HG03066 (cell line): ENCODE data around the gene FAM120B.
A peak's percentile ranks its signal among the peaks of the same experiment; 100 is the strongest.

Experiments used
- ATAC-seq: cut with Tn5 transposase; IDR thresholded peaks from one replicate; pipeline ENCODE4 v1.9.1; 2021; ENCODE audit warnings: low read depth; ENCODE audit not compliant: unreplicated experiment

Gene FAM120B

DNA sequence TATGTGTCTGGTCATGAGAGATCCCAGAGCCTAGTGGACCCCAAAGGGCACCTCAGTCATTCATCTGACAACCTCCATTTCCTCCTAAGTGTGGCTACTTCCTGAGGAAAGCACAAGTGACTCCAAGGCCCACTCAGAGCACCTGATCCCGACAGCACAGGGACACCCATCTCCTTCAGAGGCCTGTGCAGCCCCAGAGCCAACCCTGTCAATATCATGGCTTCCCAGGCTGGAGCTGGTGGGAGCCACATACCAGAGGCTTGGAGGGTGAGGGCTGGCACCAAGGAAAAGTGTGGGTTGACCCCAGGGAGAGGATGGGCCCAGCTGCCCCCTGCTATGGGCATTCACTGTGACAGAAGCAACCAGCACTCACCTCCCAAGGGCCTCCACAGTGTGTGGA lies 129.2 kb downstream of the FAM120B start:
- ATAC-seq: no peak

GRCh38 chr6:170436209-170436809 lies 129.8 kb downstream of the FAM120B start:
- no peak for ATAC-seq

DNA sequence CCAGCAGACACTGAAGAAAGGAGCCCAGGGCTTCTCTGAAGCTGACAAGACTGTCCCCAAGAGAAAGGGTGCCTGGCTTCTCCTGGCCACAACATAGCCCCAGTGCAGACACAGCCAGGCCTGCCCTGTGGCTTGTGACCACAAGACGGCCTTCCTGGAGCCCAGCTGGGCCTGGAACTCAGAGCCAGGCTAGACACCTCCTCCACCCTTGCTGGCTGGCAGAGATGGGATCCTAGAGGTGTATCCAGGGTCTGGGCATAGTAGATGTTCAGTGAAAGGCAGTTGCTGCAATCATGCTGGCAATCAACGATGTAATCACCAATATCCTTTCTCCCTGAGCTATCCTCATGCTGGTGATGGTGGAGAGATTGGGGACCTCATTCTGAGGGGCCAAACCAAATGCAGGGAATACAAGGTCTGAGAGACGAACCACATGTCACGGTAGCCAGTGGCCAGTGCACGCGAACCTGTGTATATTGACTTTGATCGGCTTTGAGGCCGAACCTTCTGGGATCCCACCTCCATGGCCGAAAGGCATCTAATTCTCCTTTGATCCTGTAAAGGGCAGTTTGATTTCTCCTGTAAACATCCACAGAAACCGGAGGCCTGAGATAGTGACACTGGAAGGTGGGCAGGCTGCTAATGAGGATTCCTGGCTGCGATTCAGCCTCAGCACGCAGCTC lies 131.3 kb downstream of the FAM120B start:
- no peak for ATAC-seq

- peak; percentile 86 for ATAC-seq
Observed at GRCh38 chr6:170438402-170438753, 131.8 kb downstream of the FAM120B start.

GRCh38 chr6:170438861-170439260 lies 132.3 kb downstream of the FAM120B start:
- no peak for ATAC-seq

DNA sequence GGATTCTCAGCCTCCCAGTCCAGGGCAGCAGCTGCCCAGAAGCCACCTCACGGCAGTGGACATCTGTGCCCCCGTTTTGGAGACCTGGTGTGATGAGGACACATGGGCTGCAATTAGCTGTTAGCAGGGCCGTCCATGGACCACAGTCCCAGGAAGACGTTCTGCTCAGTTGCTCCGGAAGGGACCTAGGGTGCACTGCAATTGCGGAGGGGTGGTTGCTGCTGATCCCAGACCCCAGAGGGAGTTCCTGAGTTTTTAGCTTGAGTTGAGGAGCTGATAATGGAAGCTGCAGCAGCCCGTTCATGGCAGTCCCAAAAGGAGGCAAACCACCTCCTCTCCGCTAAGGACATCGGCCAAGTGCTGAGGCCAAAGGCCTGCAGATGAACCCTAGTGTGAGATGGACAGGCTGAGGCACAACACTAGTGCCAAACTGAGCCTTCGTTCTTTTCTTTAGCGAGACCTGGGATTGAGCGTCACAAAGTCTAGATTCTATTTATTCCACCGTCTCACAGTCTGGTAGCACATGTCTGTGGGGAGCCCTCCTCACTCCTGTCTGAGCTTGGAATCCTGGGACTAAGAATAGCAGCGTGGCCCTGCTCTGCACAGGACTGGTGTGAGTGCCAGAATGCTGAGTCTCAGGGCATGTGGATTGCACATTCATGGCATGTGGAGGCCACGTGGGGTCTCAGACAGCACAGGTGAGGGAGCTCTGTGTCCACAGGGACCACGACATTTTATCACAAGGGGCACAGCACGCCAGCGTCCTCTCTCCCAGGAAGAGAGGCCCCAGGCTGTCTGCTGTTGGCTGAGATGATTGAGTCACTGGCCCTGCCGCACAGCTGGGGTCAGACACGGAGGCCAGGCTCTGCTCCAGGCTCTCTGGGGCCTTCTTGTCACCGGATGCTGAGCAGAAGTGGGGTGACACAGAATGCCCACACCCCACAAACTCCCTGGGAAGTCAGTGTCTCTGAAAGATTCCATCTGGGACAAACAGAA lies 133.1 kb downstream of the FAM120B start:
- no peak for ATAC-seq

GRCh38 chr6:170440437-170440836 lies 133.9 kb downstream of the FAM120B start:
- no peak for ATAC-seq

DNA sequence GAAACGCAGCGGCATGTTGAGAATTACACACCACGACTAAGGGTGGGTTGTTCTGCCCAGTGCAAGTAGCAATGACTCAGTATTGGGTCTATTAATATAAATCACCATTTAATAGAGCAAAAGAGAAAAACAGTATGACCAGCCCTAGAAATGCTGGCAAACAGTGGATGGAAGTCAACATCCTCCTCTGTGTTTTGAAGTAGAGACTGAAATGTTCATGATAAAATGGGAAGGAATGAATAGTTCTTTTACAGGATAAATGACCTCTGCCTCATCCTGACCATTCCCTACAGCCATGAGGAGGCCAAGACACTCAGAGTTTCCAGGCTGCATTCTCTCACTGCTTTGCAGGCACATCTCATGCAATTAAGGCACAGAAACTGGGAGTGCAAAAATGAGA lies 134.8 kb downstream of the FAM120B start:
- no peak for ATAC-seq

DNA sequence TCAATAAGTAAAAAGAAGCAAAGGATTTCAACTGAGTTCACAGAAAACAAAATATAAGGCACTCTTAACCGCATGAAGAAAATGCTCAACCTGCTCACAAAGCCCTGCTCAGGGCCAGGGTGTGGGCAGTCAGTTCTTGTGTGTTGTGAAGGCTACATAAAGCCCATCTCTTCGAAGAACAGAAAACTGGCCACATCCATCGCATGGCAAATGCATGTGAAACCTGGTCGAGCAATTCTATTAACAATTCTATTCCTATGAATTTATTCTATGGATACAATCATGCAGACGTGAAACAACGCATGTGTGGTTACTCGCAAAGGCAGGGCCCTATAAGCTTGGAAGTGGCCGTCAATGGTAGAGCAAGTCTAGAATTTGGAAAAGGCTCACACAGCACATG lies 136.0 kb downstream of the FAM120B start:
- no peak for ATAC-seq

DNA sequence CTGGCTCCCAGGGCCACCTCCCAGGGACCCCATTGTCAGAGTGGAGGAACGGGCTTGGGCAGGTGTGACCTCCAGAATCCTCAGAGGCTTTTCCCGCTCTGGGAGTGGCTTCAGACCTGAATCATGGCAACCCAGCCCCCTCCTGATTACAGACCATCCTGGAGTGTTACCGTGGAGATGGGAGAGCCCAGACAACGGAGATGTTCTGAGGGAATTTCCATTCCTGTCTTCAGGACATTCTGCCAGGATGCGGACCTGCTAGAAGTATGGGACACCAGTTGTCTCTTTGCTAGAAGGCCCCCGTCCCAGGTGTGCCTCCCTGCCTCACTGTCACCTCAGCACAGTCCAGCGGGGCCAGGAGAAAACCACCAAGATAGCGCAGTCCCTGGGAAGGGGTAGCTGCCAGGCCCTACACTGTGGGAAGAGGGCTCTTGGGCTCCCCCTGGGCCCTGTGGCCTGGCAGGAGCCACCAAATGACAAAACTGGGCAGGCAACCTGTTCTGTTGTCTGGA lies 136.6 kb downstream of the FAM120B start:
- no peak for ATAC-seq

DNA sequence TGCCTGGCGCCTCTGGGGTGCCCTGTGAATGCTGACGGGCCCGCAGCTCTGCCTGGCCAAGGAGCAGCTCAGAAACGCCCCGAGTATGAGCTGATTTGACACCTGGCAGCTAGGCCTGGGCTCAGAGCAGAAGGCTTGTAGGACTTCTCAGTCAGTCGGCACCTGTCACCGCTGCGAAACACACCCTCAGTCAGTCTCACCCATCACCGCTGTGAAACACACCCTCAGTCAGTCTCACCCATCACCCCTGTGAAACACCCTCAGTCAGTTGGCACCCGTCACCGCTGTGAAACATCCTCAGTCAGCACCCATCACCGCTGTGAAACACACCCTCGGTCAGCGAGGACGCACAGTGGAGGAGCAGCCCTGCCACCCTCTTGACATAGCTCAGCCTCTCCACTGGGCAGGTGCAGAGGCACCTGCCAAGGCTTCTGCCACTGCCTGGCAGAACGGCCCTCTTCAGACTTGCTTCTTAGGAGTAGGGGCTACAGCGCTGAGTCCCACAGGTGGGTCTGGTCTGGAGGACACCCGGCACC lies 137.6 kb downstream of the FAM120B start:
- no peak for ATAC-seq

- no peak for ATAC-seq
Observed at GRCh38 chr6:170444811-170445211, 138.3 kb downstream of the FAM120B start.

DNA sequence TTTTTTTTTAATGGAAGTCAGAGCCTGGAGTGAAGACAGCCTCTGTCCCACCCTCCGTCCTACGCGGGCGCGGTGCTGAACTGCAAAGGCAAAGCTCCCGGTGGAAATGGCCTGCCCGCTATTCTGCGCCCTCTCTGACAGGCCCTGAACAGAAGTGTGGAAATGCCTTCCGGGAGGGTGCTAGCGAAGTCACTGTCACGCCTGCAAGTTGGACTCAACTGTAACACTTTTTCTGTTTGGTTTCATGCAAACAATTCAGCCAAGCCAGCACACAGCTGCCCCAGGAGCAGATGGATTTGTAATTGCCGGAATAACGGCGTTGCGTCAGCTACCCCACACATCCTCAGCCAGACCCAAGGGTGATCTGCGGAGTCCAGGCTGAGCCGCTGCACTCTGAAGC lies 138.9 kb downstream of the FAM120B start:
- no peak for ATAC-seq

- ATAC-seq: no peak
Observed at GRCh38 chr6:170445971-170446370, 139.4 kb downstream of the FAM120B start.

GRCh38 chr6:170446841-170447560 lies 140.4 kb downstream of the FAM120B start:
- no peak for ATAC-seq

GRCh38 chr6:170447561-170447930 lies 141.0 kb downstream of the FAM120B start:
- no peak for ATAC-seq

- ATAC-seq: no peak
Observed at GRCh38 chr6:170448317-170448716, 141.8 kb downstream of the FAM120B start.

- ATAC-seq: no peak
Observed at GRCh38 chr6:170448751-170449630, 142.4 kb downstream of the FAM120B start.
